IPS-15b (cell line): ENCODE measurements around the gene KCNQ2.
"Not testable (repeated sequence)": the region's sequence is repeated elsewhere in the genome, so short reads cannot be mapped to it uniquely, and the experiment has no call there.

Experiments used
- H3K27me3 ChIP-seq: one replicate; pipeline ENCODE4 v1.6.1; 2013; ENCODE audit warnings: low read length; ENCODE audit not compliant: control insufficient read depth, insufficient read depth
- H3K36me3 ChIP-seq: one replicate; pipeline ENCODE4 v1.6.1; 2013; ENCODE audit warnings: low read length; ENCODE audit not compliant: control insufficient read depth, insufficient read depth
- H3K4me1 ChIP-seq: one replicate; pipeline ENCODE4 v1.6.1; 2013; ENCODE audit warnings: mild to moderate bottlenecking, low read length; ENCODE audit not compliant: control insufficient read depth, insufficient read depth
- H3K4me3 ChIP-seq: one replicate; pipeline ENCODE4 v1.5.1; 2013; ENCODE audit warnings: low read depth, low read length
- H3K9ac ChIP-seq: one replicate; pipeline ENCODE4 v1.6.1; 2013; ENCODE audit warnings: low read depth, mild to moderate bottlenecking, low read length
- H3K9me3 ChIP-seq: one replicate; pipeline ENCODE4 v1.6.1; 2013; ENCODE audit warnings: mild to moderate bottlenecking, low read length; ENCODE audit not compliant: control insufficient read depth, insufficient read depth

Gene KCNQ2

GRCh38 chr20:63382551-63383300 lies 89.7 kb downstream of the KCNQ2 start:
- Histone ChIP-seq H3K4me3 (no peak overlapping the region), H3K36me3 (no peaks in the 10 kb centered on the region), H3K27me3 (no peaks in the 10 kb centered on the region), H3K9me3 (peaks cover 4% of the 10 kb centered on the region), H3K9ac (no peak overlapping the region), H3K4me1 (no peaks in the 10 kb centered on the region)

- no peaks in the 10 kb centered on the region for H3K27me3 ChIP-seq
- H3K4me1 ChIP-seq = no peaks in the 10 kb centered on the region
- no peaks in the 10 kb centered on the region for H3K36me3 ChIP-seq
- H3K9me3 ChIP-seq = peaks cover 4% of the 10 kb centered on the region
- H3K9ac ChIP-seq = no peak overlapping the region
- H3K4me3 ChIP-seq = no peak overlapping the region
Observed at GRCh38 chr20:63381781-63382431, 90.5 kb downstream of the KCNQ2 start.

DNA sequence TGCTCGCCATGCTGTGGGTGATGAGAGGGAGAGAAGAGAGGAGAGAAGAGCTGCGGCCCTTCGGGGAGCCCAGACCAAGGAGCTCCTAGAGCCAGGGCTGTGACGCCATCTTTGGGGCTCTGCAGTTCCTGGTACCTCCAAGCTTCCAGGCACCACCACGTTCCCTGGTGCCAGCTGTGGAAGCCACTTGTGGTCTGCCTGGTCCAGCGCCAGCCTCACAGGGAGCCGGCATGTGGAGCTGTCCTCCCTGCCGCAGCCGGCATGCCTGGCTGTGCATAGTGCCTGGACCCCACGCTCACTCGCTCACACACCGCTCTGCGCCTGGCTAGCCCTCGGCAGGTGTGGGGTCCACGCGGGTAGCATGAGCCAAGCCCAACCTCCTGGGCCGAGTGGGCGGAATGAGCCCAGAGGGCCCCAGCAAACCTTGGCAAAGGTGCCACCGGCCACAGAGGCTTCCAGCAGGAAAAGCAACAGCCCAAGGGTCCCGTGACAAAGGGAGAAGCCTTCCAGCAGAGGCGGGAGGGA lies 92.0 kb downstream of the KCNQ2 start:
- H3K27me3 ChIP-seq = no peaks in the 10 kb centered on the region
- H3K9ac ChIP-seq = no peak overlapping the region
- no peak overlapping the region for H3K4me3 ChIP-seq
- H3K4me1 ChIP-seq = no peaks in the 10 kb centered on the region
- H3K9me3 ChIP-seq = no peaks in the 10 kb centered on the region
- no peaks in the 10 kb centered on the region for H3K36me3 ChIP-seq

- not testable (repeated sequence) for H3K27me3 ChIP-seq, H3K36me3 ChIP-seq, H3K9ac ChIP-seq, H3K9me3 ChIP-seq, H3K4me3 ChIP-seq, H3K4me1 ChIP-seq
Observed at GRCh38 chr20:63379872-63380271, 92.6 kb downstream of the KCNQ2 start.

DNA sequence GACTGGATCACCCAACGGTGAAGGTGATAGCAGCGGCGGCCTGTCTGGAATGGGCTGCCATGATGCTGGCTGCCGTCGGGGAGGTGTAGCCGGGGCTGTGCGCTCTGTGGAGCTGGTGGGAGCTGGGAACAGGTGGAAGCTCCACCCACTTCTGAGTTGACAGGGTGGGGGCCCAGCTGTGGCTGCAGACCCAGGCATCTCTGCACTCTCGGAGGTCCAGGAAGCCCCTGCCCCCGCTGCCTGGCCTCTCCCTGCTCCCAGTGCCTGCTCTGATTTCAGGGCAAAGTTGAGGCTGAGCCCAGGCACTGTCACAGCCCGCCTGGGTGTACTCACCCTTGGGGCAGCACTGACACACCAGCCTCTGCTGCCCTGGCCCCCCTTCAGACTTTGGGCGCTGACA lies 93.2 kb downstream of the KCNQ2 start:
- no peaks in the 10 kb centered on the region for H3K9me3 ChIP-seq
- no peak overlapping the region for H3K9ac ChIP-seq
- H3K36me3 ChIP-seq = no peaks in the 10 kb centered on the region
- H3K4me1 ChIP-seq = no peaks in the 10 kb centered on the region
- no peaks in the 10 kb centered on the region for H3K27me3 ChIP-seq
- no peak overlapping the region for H3K4me3 ChIP-seq

DNA sequence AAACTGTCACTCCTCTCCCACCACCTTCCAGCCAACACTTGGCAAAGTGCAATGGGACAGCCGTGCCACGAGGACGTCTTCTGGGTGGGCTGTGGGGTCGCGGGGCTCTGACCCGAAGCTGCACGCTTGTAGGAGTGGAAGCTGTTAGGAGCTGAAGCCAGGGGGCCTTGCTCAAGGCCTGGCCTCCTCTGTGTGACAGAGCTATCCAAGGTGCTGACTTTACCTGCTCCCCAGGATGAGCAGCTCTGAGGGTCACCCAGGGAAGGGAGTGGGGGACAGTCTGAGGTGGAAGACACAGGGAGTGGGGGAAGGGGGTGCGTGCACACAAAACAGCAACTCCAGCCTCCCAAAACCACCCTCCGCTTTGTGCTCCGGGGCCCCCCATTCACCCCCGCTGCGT lies 93.8 kb downstream of the KCNQ2 start:
- no peaks in the 10 kb centered on the region for H3K27me3 ChIP-seq

DNA sequence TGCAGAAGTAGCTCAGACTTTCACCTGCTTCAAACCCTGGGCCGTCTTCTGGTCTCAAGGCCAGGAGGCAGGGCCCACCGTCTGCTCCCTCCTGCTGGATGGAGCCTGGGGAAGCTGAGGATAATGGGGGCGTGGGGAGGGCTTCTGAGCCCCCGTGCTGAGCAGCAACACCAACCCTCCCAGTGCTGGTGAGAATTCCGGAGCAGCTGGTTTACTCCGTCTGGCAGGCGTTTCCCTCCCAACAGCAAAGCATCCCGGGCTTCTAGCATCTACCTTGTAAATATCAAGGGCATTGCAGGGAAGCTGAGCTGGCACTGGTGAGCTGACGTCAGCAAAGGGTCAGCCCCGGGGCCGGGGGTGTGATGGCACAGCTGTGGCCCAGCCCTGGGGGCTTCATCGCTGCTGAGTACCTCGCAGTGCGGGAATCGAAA lies 94.5 kb downstream of the KCNQ2 start:
- no peaks in the 10 kb centered on the region for H3K4me1 ChIP-seq
- H3K4me3 ChIP-seq = no peak overlapping the region
- no peak overlapping the region for H3K9ac ChIP-seq
- no peaks in the 10 kb centered on the region for H3K9me3 ChIP-seq
- no peaks in the 10 kb centered on the region for H3K27me3 ChIP-seq
- no peaks in the 10 kb centered on the region for H3K36me3 ChIP-seq

More for the DNA sequence above, 93.8 kb downstream of the KCNQ2 start:
- Histone ChIP-seq H3K9ac (no peak overlapping the region), H3K4me1 (no peaks in the 10 kb centered on the region), H3K4me3 (no peak overlapping the region), H3K9me3 (no peaks in the 10 kb centered on the region), H3K36me3 (no peaks in the 10 kb centered on the region)

GRCh38 chr20:63377256-63377941 lies 95.1 kb downstream of the KCNQ2 start:
- H3K4me3 ChIP-seq = no peak overlapping the region
- no peaks in the 10 kb centered on the region for H3K4me1 ChIP-seq
- H3K27me3 ChIP-seq = no peaks in the 10 kb centered on the region
- no peaks in the 10 kb centered on the region for H3K9me3 ChIP-seq
- no peaks in the 10 kb centered on the region for H3K36me3 ChIP-seq
- no peak overlapping the region for H3K9ac ChIP-seq

DNA sequence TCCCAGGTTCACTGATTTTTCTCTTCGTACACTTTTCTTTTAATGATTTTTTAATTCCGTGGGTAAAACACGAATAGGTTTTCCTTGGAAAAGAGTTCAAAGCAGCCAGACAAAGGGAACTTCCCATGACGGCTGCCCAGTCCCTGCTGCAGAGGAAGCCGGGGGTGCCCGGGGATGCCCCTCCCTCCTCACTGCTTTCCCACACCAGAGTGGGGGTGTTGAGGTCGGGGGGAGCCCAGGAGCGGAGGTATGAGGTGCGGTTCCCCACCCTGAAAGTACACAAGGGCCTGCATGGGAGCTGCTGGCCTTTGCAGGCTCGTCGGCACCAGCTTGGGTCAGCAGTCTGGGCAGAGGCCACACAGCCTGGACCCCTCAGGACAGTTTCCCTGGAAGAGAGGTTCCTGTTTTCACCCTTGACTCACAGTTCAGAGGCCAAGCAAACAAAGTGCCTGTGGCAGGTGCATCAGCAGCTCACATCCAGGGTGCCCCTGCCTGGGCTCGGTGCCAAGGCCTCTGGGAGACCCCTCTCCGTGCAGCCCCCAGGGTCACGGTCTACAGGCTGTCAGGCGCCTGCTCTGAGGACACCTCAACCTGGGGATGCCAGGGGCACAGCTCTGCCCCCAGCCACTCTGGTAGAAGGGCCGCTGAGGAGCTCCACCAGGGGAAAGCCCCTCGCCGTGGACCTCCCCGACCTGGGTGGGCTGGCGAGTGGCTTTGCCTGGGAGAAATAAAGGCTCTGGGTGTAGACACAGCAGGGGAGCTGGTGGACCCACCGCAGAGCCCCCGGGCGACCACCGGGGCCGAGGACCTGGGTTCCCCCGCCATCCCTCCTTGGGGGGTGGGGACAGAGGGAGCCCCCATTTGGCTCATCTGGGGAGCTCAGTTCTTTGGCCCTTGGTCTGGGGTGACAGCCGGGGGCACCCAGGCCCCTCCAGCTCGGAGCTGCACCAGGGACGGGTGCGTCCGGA lies 95.9 kb downstream of the KCNQ2 start:
- Histone ChIP-seq H3K36me3 (no peaks in the 10 kb centered on the region), H3K4me1 (no peaks in the 10 kb centered on the region), H3K4me3 (no peak overlapping the region), H3K9me3 (no peaks in the 10 kb centered on the region), H3K9ac (no peak overlapping the region), H3K27me3 (no peaks in the 10 kb centered on the region)

GRCh38 chr20:63375438-63375837 lies 97.0 kb downstream of the KCNQ2 start:
- Histone ChIP-seq H3K36me3 (no peaks in the 10 kb centered on the region), H3K4me3 (no peak overlapping the region), H3K9ac (no peak overlapping the region), H3K4me1 (no peaks in the 10 kb centered on the region), H3K9me3 (no peaks in the 10 kb centered on the region), H3K27me3 (no peaks in the 10 kb centered on the region)

DNA sequence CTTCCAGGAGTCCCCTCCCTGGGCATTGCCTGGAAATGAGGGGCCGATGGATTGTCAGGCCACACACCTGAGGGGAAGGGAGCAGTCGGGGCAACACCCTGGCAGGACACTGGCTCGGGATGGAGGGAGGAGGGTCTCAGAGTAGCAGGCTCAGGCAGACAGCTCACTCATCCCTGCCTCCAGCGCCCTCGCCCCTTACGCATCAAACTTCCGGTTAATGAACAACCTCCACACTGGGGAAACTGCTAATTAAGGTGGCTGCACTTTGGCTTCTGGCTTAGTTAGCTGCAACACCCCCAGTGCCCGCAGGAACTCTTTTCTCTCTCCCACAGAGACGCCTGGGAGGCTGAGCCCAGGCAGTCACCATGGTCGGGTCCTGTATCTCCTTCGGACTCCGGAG lies 98.0 kb downstream of the KCNQ2 start:
- no peaks in the 10 kb centered on the region for H3K27me3 ChIP-seq
- no peak overlapping the region for H3K4me3 ChIP-seq
- no peaks in the 10 kb centered on the region for H3K9me3 ChIP-seq
- no peaks in the 10 kb centered on the region for H3K36me3 ChIP-seq
- H3K4me1 ChIP-seq = no peaks in the 10 kb centered on the region
- H3K9ac ChIP-seq = no peak overlapping the region
